ENCODE data around the gene ASXL3.

DNA sequence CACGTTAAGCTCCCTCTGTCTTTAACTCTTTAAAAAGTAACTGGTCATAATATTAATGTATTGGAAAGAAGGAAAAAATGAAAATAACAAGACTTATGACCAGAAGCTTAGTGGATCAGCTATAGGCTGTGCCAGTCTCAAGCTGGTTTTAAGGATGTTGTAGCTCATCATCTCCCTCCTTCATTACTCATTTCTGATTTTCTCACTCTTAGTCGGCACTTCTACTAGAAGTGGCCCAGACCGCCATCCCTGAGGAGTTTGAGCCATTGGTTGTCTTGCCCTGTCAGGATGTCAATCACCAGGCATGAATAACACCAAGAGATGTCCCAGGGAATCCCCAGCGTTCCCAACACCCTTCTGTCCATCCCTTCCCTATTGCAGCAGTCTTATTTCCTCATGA, 151.5 kb downstream of the ASXL3 start:
- TF ChIP-seq ZNF274 (IDR thresholded peaks at IDR 0.05; ENCODE audit: low read depth, low read length) (no peak), YY1 (IDR thresholded peaks at IDR 0.05; ENCODE audit: insufficient read depth, insufficient read length) (no peak)

Data from NT2/D1 (cell line).